ENCODE results near the gene NCOR2.

The NCOR2 gene

GRCh38 chr12:124576061-124576650, 8.7 kb upstream of the NCOR2 start:
- intact Hi-C loops (cut with micrococcal nuclease) = no loop called here
- Mint-ChIP-seq H3K4me3 (no peak overlapping the region), H3K27ac (peak overlapping the region; percentile 13), H3K27me3 (peaks cover 22% of the 10 kb centered on the region), H3K9me3 (peaks cover 20% of the 10 kb centered on the region), H3K36me3 (ENCODE audit: low read depth) (no peaks in the 10 kb centered on the region), H3K4me1 (ENCODE audit: low read depth) (peaks cover 25% of the 10 kb centered on the region)

GRCh38 chr12:124573839-124574786, 6.7 kb upstream of the NCOR2 start:
- Mint-ChIP-seq H3K4me3 (no peak overlapping the region), H3K27ac (peak overlapping the region; percentile 57), H3K27me3 (peaks cover 11% of the 10 kb centered on the region), H3K4me1 (ENCODE audit: low read depth) (peaks cover 42% of the 10 kb centered on the region), H3K36me3 (ENCODE audit: low read depth) (no peaks in the 10 kb centered on the region), H3K9me3 (peaks cover 8% of the 10 kb centered on the region)
- intact Hi-C loops (cut with micrococcal nuclease) = no loop called here

- peaks cover 5% of the 10 kb centered on the region for H3K27me3 Mint-ChIP-seq
- H3K9me3 Mint-ChIP-seq = no peaks in the 10 kb centered on the region
- no peak overlapping the region for H3K27ac Mint-ChIP-seq
- peaks cover 49% of the 10 kb centered on the region for H3K4me1 Mint-ChIP-seq (ENCODE audit: low read depth)
- intact Hi-C loops (cut with micrococcal nuclease) = no loop called here
- H3K4me3 Mint-ChIP-seq = no peak overlapping the region
- peaks cover 4% of the 10 kb centered on the region for H3K36me3 Mint-ChIP-seq (ENCODE audit: low read depth)
These were observed 4.1 kb upstream of the NCOR2 start for GRCh38 chr12:124571556-124571955.

- H3K4me3 Mint-ChIP-seq = no peak overlapping the region
- H3K27me3 Mint-ChIP-seq = peaks cover 3% of the 10 kb centered on the region
- H3K9me3 Mint-ChIP-seq = no peaks in the 10 kb centered on the region
- peaks cover 11% of the 10 kb centered on the region for H3K36me3 Mint-ChIP-seq (ENCODE audit: low read depth)
- H3K4me1 Mint-ChIP-seq (ENCODE audit: low read depth) = peaks cover 51% of the 10 kb centered on the region
- intact Hi-C loops (cut with micrococcal nuclease) = no loop called here
- H3K27ac Mint-ChIP-seq = no peak overlapping the region
These were observed 3.4 kb upstream of the NCOR2 start for GRCh38 chr12:124570810-124571209.

GRCh38 chr12:124569375-124570148, 2.1 kb upstream of the NCOR2 start:
- Mint-ChIP-seq H3K4me3 (no peak overlapping the region), H3K36me3 (ENCODE audit: low read depth) (peaks cover 16% of the 10 kb centered on the region), H3K27ac (peak overlapping the region; percentile 95), H3K27me3 (peaks cover 3% of the 10 kb centered on the region), H3K9me3 (no peaks in the 10 kb centered on the region), H3K4me1 (ENCODE audit: low read depth) (peaks cover 64% of the 10 kb centered on the region)
- intact Hi-C loops (cut with micrococcal nuclease) = no loop called here

- Mint-ChIP-seq H3K27ac (peak overlapping the region; percentile 95), H3K36me3 (ENCODE audit: low read depth) (peaks cover 25% of the 10 kb centered on the region), H3K4me3 (peak overlapping the region; percentile 69), H3K4me1 (ENCODE audit: low read depth) (peaks cover 64% of the 10 kb centered on the region), H3K9me3 (no peaks in the 10 kb centered on the region), H3K27me3 (peaks cover 2% of the 10 kb centered on the region)
- intact Hi-C loops (cut with micrococcal nuclease) = loop anchor here (1.0 kb wide), 3 partner anchors 113 to 199 kb away; no protein-coding TSS in a partner anchor
These were observed 1.3 kb upstream of the NCOR2 start for GRCh38 chr12:124568431-124569374.

- intact Hi-C loops (cut with micrococcal nuclease) = loop anchor here (1.0 kb wide), 4 partner anchors 19 to 199 kb away; no protein-coding TSS in a partner anchor
- H3K36me3 Mint-ChIP-seq (ENCODE audit: low read depth) = peaks cover 34% of the 10 kb centered on the region
These were observed 411 bp upstream of the NCOR2 start for GRCh38 chr12:124567673-124568373.

GRCh38 chr12:124566161-124566996, 1.0 kb downstream of the NCOR2 start:
- Mint-ChIP-seq H3K27me3 (peaks cover 1% of the 10 kb centered on the region), H3K4me3 (peak overlapping the region; percentile 91), H3K36me3 (ENCODE audit: low read depth) (peaks cover 40% of the 10 kb centered on the region), H3K9me3 (no peaks in the 10 kb centered on the region), H3K4me1 (ENCODE audit: low read depth) (peaks cover 79% of the 10 kb centered on the region), H3K27ac (peak overlapping the region; percentile 85)
- intact Hi-C loops (cut with micrococcal nuclease) = no loop called here

More at GRCh38 chr12:124567673-124568373, 411 bp upstream of the NCOR2 start:
- Mint-ChIP-seq H3K27ac (peak overlapping the region; percentile 95), H3K4me1 (ENCODE audit: low read depth) (peaks cover 66% of the 10 kb centered on the region), H3K9me3 (no peaks in the 10 kb centered on the region), H3K4me3 (peak overlapping the region; percentile 74), H3K27me3 (peaks cover 1% of the 10 kb centered on the region)

- Mint-ChIP-seq H3K4me3 (peak overlapping the region; percentile 91), H3K27ac (peak overlapping the region; percentile 85), H3K27me3 (peaks cover 1% of the 10 kb centered on the region), H3K4me1 (ENCODE audit: low read depth) (peaks cover 84% of the 10 kb centered on the region), H3K9me3 (no peaks in the 10 kb centered on the region), H3K36me3 (ENCODE audit: low read depth) (peaks cover 40% of the 10 kb centered on the region)
- intact Hi-C loops (cut with micrococcal nuclease) = no loop called here
These were observed 1.7 kb downstream of the NCOR2 start for GRCh38 chr12:124565656-124566160.

GRCh38 chr12:124564971-124565491, 2.4 kb downstream of the NCOR2 start:
- Mint-ChIP-seq H3K27me3 (no peaks in the 10 kb centered on the region), H3K36me3 (ENCODE audit: low read depth) (peaks cover 40% of the 10 kb centered on the region), H3K4me1 (ENCODE audit: low read depth) (peaks cover 81% of the 10 kb centered on the region), H3K27ac (peak overlapping the region; percentile 85), H3K9me3 (no peaks in the 10 kb centered on the region), H3K4me3 (peak overlapping the region; percentile 91)
- intact Hi-C loops (cut with micrococcal nuclease) = loop anchor here (5.0 kb wide), 1 partner anchor 108 kb away; no protein-coding TSS in a partner anchor

- Mint-ChIP-seq H3K27ac (no peak overlapping the region), H3K27me3 (no peaks in the 10 kb centered on the region), H3K36me3 (ENCODE audit: low read depth) (peaks cover 47% of the 10 kb centered on the region), H3K9me3 (no peaks in the 10 kb centered on the region), H3K4me1 (ENCODE audit: low read depth) (peaks cover 81% of the 10 kb centered on the region), H3K4me3 (peak overlapping the region; percentile 91)
- intact Hi-C loops (cut with micrococcal nuclease) = loop anchor here (5.0 kb wide), 1 partner anchor 107 kb away; no protein-coding TSS in a partner anchor
These were observed 3.0 kb downstream of the NCOR2 start for GRCh38 chr12:124564232-124564958.
